ENCODE results near the gene SLC1A4.
"Not testable (repeated sequence)": the region's sequence is repeated elsewhere in the genome, so short reads cannot be mapped to it uniquely, and the experiment has no call there.

The SLC1A4 gene

DNA sequence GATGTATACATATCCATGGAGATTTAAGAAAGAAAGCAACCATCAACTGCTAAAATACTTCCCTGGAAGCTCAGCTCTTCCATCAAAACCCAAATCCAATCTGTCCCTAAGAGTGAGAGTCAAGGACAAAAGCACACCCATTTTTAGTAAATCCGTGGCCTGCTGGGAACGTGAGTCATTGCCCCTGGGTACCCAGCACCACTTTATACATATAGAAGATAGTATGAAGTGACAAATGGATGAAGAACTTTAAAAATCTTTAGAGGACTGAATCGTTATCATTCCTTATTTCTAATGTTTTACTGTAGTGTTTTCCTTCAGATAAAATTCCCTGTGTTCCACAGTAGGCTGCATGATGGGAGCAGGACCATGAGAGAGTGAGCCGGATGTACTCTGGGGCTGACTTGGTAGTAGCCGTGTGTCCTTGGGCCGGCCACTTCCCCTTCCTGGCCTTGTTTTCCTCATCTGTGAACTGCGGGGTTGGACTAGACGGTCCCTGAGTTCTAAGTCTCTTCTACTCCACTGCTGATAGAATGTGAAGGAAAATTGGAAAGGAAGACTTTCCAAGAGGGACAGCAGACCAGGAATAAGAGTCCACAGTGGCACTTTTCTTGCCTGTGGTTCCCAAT is 38.5 kb downstream of the SLC1A4 start:
- DNase-seq, result no peak

DNA sequence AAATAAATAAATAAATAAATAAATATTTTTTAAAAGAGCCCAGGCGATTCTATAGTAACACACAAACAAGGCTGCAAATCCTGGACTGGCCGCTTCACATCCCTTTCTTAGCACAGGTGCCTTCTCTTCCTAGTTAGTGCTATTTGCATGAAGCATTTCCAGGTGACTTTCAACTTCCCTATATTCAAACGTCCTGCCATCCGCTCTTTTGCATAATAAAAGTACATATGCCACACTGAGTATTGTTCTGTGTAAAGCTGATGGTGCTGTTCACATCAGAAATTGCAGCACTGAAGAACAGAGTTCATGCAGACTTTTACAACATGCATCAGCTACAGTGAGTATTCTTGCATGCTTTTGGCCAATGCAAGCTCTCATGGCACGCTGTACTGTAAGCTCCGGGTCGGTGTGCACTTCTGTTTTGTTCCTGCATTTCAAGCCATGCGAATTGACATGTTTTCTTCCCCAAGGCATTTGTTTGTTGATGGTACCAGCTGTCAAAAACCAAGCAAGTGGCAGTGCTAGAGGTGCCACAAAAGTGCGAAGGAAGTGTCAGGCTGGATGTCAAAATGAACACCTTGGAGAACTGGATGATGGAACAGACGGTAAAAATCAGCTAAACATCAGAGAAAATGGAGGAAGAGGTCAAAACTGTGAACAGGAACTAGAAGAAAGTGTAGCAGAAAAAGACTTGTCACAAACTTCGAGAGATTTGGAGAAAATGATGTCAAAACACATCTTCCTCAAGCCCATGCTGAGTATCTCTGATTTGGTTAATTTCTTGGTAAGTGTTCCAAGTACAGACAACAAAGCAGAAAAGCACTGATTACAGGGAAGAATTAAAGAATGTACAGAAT is 41.5 kb downstream of the SLC1A4 start:
- DNase-seq, result no peak

DNA sequence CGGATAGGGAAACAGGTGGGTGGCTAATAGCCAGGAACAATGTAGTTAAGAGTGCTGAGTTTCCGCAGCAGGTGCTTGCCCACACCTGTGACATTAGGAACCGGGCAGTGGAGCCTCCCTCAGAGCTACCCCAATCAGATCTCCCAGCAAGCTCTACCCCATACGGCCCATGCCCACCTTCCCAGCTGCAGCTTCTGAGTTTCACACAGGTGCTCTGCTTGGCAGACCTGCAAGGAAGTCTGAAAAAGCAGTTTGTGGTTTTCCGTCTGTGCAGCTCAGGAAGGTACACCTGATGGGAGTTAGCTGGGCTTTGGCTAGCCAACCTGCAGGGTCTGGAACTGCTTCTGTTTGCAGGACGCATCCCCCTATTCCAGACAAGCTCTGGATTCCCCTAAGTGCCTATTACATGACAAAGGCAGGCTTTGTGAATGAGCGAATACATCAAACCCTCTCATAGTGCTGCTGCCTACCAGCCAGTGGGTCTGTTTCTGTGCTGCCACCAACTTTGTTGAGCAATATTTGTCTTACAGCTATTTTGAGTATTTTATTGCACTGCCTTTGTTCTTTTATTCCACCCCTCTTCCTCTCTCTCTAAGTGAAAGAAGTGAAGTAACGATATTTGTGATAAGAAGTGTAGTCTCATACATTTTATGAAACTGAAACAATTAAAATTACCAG is 42.3 kb downstream of the SLC1A4 start:
- peak in 1 of 5 experiments; percentile 30 for DNase-seq

DNA sequence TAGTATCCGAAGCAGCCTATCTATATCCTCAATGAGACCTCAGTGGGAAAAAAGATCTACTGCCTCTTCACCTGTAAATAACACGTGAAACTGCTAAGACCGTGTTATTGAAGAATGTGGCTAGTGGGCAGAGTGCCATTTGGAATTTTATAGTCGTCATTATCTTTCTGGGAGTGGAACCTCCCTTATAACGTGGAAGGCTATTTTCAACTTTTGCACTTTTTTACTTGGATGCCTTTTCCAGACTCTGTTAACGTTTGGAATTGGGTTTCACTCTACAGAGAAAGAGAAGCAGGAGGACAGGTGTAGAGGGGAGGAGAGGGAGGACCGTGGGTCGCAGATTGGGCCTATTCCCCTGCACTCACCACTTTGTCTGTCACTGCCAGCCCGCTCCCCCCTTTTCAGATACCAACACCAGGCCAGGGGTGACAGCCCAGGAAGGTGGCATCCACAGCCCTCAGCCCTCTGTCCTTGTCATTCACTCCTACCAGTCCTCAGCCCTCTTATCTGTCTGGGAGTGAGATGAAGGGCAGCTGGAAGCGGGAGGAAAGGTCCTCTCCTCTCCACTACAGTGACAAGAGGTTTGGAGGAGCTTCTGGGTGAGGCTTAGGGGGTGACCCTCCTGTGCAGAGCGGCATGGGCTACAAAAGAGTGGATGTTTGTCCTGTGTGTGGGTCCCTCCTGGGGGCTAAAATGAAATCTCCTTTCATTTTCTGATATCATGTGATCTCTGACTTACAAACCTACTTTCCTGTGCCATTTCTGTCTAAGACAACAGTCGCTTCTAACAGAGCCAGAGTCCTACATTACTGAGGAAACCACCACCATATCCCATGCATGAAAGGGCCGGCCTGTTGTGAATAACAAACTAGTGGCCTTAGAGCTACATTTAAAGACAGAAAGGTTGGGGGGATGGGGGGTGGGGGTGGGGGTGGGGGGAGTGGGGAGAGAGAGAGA is 43.1 kb downstream of the SLC1A4 start:
- DNase-seq, result no peak

DNA sequence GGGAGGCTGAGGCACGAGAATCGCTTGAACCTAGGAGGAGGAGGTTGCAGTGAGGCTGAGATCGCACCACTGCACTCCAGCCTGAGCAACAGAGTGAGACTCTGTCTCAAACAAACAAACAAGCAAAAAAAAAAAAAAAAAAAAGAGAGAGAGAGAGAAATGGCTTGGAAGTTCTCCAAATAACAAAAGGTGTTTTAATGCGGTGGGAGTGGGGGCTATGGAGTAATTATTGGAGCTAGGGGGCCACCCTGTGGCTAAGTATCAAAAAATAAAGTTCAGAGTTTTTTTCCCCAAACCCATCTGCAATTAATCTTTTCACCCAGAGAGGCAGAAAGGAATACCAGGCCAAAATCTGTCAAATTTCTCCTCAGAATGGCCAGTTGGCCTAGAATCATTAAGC is 44.0 kb downstream of the SLC1A4 start:
- DNase-seq, result peak in 1 of 5 experiments; percentile 48

- DNase-seq, result not testable (repeated sequence)
These were observed 44.5 kb downstream of the SLC1A4 start for GRCh38 chr2:65033667-65034066.

DNA sequence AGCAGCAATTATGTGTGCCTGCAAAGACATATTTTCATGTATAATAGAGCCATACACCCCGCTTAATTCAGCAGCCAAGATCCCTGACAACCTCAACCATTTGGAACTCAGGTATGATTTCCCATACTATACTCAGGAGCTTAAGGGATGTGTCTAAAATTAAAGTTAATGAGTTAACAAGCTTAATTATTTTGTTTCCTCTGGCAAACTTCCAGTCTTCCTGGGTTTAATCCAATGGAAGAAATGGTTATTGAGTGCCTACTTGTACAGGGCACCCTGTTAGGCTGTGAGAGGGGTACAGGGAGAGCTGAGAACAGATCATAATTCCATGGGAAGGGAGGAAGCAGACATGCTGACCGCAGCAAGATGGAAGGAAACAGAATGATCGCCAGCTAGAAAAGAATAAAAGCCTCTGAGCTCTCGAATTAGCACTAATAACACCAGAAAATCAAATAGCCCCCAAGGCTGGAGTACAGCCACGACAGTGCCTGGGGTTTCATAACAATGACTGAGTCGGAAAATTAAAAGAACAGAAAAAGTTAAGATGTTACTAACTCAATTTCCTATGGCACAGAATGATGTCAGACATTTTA is 46.2 kb downstream of the SLC1A4 start:
- no peak for DNase-seq

DNA sequence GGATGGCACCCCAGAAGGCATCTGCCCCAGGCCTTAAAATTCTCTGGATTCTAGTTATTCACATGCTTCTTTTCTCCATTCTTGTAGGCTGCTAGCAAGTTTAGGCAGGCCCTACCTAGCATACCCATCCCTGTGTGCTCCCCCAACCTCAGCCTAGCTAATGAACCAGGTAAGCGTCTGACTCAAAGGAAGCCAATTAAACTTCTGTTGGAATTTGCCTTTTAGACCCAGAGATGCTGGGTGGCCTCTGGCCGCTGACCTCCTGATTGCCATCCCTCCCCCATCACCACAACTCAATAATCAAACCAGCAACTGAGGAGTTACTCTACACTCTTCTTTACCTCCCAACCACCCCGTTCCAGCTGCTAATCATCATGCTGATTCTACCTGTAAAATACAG is 48.0 kb downstream of the SLC1A4 start:
- no peak for DNase-seq

GRCh38 chr2:65039640-65040039 is 50.4 kb downstream of the SLC1A4 start:
- no peak for DNase-seq

DNA sequence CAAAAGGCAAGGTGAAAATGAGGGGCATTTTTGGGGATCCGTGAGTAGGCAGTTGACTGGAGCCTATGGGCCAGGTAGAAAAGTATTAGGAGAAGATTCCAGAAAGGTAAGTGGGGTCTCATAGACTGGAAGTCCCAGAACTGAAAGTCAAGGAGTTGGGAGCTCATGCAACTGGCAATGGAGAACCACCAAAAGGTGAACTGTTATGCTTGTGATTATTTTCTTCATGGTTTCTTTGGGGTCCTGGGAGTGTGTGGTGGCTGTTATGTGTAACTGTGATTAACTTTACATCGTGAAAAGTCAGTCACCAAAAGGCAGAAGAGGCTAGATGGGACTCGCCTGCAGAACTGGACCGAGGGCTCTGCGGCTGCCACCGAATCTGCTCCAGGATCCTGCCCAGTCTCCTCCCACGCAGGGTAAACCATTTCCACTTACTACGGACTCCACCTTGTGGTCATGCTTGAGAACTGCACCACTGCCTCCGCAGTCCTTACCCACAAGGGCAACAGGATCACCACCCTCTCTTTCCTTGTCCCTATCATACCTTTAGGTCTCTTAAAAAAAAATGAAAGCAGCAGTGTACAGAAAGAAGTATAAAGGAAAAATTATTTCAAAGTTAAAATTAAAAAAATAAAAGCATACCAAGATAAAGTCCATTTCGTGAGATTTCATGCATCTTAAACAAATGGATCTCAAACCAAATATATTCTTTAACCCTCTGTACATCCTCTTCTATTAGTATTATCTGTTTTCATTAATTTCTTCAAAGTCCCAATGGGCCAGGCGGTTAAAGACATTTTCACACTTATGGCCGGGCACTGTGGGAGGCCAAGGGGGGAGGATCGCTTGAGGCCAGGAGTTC is 51.4 kb downstream of the SLC1A4 start:
- DNase-seq, result peak; percentile 41 to 77 (median 59)

- DNase-seq, result no peak
These were observed 53.8 kb downstream of the SLC1A4 start for GRCh38 chr2:65043001-65043400.

GRCh38 chr2:65044097-65044735 is 55.0 kb downstream of the SLC1A4 start:
- DNase-seq, result peak in 1 of 5 experiments; percentile 20

DNA sequence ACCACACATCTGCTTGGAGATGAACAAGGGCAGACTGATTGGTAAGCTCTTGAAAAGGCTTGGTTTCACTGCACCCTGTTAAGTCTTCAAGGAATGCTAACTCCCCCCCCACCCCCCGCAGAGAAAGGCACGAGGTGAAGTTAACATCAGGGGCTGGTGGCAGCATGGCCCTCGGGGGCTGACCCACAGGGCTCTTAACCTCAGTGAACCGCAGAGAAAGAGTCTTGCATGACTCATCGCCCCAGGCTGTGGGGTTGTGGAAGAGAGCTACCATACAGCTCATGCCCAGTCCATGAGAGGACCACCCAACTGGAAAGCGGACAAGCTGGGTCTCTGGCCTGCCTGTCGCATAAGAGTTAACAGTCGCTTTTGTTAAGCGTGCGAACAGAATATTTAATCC is 56.5 kb downstream of the SLC1A4 start:
- DNase-seq, result no peak

DNA sequence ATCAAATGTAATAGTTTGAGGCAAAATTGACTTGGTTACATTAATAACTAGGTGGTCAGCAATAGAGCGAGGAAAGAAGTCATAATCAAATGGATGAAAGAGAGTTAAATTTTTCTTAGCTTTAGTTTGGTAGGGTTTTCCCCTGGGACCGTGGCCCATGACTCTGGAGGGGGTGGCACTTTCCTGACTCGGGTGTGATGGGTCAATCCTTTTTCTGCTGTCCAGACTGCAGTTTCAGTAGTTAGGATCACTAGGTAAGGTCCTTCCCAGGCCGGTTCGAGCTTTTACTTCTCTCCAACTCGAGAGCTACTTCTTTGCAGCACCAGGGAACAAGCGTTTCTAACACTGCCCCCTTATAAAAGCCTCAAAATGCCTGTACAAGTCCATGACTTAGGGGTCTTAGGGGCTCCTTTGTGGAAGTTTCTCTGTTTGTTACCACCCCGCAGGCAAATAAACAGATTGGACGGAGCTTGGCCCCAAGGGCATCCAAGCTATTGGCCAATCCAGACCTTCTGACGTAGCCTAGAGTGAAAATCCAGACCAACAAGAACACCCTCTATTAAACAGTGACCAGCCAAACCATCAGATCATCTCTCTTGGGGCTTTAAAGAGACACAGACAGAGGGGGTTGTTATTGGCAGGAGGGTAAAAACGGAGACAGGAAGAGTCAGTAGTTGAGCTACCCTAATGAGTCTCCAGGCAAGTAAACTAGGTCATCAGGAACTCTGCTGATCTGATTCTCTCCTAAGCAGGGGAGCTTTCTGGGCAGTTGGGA is 57.6 kb downstream of the SLC1A4 start:
- no peak for DNase-seq

GRCh38 chr2:65049010-65049639 is 59.9 kb downstream of the SLC1A4 start:
- DNase-seq, result no peak

DNA sequence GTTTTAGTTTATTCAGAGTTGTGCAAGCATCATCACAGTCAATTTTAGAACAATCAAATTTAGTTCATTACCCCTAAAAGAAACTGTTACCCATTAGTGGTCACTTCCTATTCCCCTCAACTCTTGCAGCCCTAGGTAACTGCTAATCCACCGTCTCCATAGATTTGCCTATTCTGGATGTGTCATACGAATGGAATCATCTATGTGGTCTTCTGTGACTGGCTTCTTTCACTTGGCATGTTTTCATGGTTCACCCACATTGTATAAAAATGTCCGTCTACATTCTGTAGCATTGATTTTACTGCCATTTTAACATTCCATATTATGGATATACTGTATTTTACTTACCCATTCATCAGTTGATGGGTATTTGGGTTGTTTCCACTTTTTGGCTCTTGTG is 61.7 kb downstream of the SLC1A4 start:
- DNase-seq, result no peak

DNA sequence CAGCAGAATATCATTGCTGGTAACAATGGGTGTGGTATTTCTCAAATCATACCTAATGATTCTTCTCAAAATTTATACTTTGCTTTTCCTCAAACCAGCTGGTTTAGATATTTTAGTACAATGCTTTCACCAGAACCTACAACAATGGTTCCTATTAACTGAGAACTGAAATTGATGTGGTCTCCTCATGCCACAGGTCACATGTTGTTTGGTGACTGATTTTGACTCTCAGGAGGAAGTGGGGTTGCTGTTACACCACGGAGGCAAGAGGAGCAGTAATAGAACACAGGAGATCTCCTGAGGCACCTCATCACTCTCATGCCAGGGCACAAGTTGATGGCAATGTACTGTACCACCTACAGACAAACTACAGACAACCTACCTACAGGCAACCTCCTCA is 64.0 kb downstream of the SLC1A4 start:
- peak in 2 of 5 experiments; percentile 27 to 94 for DNase-seq

- DNase-seq, result no peak
These were observed 65.7 kb downstream of the SLC1A4 start for GRCh38 chr2:65054749-65055421.
